ENCODE measurements around the gene MYO1E. TPM values are rescaled to one million over a fixed set of nuclear protein-coding genes. Genes with fewer than 3 reads are reported as not detected.

MYO1E gene
- polyA plus RNA-seq, 4 donors: 32.3 to 164 (median 104) TPM

DNA sequence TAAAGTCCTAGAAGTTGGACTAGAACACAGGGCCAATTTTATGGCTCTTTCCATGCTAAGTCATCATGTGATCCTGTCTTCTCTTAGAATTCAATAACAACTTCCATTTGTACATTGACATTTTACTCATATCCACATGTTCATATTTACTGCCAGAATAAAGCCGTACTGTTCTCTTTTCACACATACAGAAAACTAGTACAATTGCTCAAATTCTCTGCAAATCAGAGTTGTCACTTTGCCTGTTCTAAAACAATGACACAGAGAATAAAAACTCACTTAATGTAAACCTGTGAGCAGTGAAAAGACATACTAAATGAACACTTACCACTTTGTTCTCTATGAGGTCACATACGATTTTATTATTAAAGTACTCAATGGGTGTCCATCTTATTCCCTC, 162.5 kb downstream of the MYO1E start:
- H3K36me3 ChIP-seq (ENCODE audit: control insufficient read depth in 3 of 3, insufficient read depth in 2 of 3, low read depth in 1 of 3, low read length in 3 of 3): peaks cover 2 to 42% (median 20%) of the 10 kb centered on the region in 3 donors
- no peaks in the 10 kb centered on the region for H3K4me1 ChIP-seq (ENCODE audit: control insufficient read depth in 3 of 3, insufficient read depth in 2 of 3, low read depth in 1 of 3, low read length in 2 of 3)
- H3K4me3 ChIP-seq (ENCODE audit: low read depth in 1 of 3, low read length in 3 of 3): no peak overlapping the region
- no peak for FAIRE-seq
- DNase-seq: no peak
- 93 to 99% (median 96%) methylated on average over 2 of the region's 2 CpGs for WGBS, 3 donors
- H3K27me3 ChIP-seq (ENCODE audit: control insufficient read depth in 3 of 3, insufficient read depth in 3 of 3, low read length in 3 of 3): no peaks in the 10 kb centered on the region
- no peak overlapping the region for H3K27ac ChIP-seq (ENCODE audit: low read depth in 1 of 3, low read length in 2 of 3)
- no peaks in the 10 kb centered on the region for H3K9me3 ChIP-seq (ENCODE audit: control insufficient read depth in 2 of 2, insufficient read depth in 1 of 2, low read depth in 1 of 2, low read length in 1 of 2)

DNA sequence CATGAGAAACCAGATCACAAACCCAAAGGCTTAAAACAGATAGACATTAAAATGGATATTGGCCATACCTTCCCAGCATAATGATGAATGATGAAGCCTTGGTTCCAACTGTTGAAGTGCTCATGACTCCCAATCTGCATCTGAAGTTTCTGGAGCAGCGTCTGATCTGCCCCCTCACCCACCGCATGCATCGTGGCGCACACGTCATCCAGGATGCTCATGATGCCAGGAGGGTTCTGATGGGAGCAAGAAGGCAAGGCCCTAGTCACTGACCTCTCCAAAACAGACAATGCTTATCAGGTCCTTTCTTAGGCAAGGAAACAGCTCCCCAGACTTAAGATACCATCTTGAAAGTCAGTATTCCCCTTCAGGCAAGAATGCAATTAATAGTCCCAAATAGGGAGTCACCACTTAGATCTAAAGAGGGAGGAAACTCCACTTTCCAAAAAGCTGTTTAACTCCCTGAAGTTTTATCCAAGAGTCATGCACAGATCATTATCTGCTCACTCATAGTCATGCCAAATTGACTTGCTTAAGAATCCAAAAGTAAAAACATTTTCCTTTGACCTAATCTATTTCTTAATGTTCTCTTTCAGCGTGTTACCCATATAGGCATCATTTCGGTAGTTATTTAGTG, 163.9 kb downstream of the MYO1E start:
- Histone ChIP-seq H3K9me3 (ENCODE audit: control insufficient read depth in 2 of 2, insufficient read depth in 1 of 2, low read depth in 1 of 2, low read length in 1 of 2) (no peaks in the 10 kb centered on the region), H3K36me3 (ENCODE audit: control insufficient read depth in 3 of 3, insufficient read depth in 2 of 3, low read depth in 1 of 3, low read length in 3 of 3) (peaks cover 4 to 49% (median 30%) of the 10 kb centered on the region in 3 donors), H3K4me3 (ENCODE audit: low read depth in 1 of 3, low read length in 3 of 3) (no peak overlapping the region), H3K27me3 (ENCODE audit: control insufficient read depth in 3 of 3, insufficient read depth in 3 of 3, low read length in 3 of 3) (no peaks in the 10 kb centered on the region), H3K27ac (ENCODE audit: low read depth in 1 of 3, low read length in 2 of 3) (no peak overlapping the region), H3K4me1 (ENCODE audit: control insufficient read depth in 3 of 3, insufficient read depth in 2 of 3, low read depth in 1 of 3, low read length in 2 of 3) (no peaks in the 10 kb centered on the region)
- 95 to 98% (median 95%) methylated on average over 7 of the region's 7 CpGs for WGBS, 3 donors
- FAIRE-seq: no peak
- DNase-seq: no peak

DNA sequence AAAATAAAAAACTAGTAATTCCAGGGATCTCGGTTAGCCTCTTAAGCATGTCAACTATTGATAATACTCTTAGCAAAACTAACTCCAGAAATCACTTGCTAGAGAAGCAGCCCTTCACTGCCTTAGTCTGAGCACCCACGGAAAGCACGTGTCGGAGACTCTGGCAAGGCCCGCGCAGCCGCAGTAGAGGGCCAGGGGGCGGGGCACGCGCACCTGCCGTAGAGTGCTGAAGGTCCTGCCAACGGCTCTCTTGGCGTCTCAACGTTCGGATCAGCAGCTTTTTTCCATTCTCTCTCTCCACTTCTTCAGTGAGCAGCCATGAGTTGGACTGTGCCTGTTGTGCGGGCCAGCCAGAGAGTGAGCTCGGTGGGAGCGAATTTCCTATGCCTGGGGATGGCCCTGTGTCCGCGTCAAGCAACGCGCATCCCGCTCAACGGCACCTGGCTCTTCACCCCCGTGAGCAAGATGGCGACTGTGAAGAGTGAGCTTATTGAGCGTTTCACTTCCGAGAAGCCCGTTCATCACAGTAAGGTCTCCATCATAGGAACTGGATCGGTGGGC, 166.0 kb downstream of the MYO1E start, which contains the start of gene LDHAL6B:
Gene LDHAL6B, plus strand, starts transcription at position 221 of the 561 bp plus-strand sequence. Its CDS starts 98 bp downstream, at position 319.
- FAIRE-seq (no peak), DNase-seq (no peak)
- H3K9me3 ChIP-seq (ENCODE audit: control insufficient read depth in 2 of 2, insufficient read depth in 1 of 2, low read depth in 1 of 2, low read length in 1 of 2): no peaks in the 10 kb centered on the region
- no peak within 1 kb of the TSS for H3K27ac ChIP-seq (ENCODE audit: low read depth in 1 of 3, low read length in 2 of 3)
- H3K4me3 ChIP-seq (ENCODE audit: low read depth in 1 of 3, low read length in 3 of 3): no peak within 1 kb of the TSS
- no peaks in the 10 kb centered on the region for H3K27me3 ChIP-seq (ENCODE audit: control insufficient read depth in 3 of 3, insufficient read depth in 3 of 3, low read length in 3 of 3)
- H3K4me1 ChIP-seq (ENCODE audit: control insufficient read depth in 3 of 3, insufficient read depth in 2 of 3, low read depth in 1 of 3, low read length in 2 of 3): no peaks in the 10 kb centered on the region
- WGBS, 3 donors: 93 to 94% (median 94%) methylated on average over 30 of the region's 30 CpGs
- peaks cover 4 to 61% (median 30%) of the 10 kb centered on the region in 3 donors for H3K36me3 ChIP-seq (ENCODE audit: control insufficient read depth in 3 of 3, insufficient read depth in 2 of 3, low read depth in 1 of 3, low read length in 3 of 3)

DNA sequence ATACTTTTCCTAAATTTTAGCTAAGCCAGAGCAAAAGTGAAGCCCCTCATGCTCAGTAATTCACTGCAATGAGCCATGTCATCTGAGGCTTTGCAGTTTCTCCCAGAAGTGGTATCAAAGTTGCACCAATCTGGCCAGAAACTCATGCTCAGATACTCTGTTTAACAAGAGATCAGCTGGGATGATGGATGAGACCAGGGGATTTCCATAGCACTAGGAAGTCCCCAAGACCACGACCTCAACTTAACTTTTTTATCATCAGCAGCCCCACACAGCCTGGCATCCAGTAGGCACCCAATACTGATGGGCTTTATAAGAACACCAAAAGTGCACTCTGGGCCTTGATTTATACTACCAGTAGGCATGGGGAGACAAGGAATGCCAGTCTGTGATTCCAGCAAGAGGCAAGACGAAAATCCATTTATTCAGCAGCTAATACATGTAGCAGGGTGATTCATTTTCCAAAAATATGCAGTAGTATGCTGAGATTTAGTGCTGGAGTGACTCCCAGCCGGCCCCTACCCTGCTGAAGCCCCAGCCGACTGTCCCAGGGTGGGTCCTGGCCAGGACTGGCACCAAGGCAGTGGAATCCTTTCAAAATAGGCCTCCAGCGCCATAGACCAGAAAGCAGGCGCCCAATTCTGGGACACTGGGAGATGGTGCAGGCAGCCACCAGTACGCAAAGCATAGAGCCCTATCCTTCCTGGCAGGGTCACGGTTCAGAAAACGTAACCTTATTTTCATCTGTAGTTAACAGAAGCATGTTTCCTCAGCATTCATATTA, 166.6 kb downstream of the MYO1E start:
- Histone ChIP-seq H3K27ac (ENCODE audit: low read depth in 1 of 3, low read length in 2 of 3) (no peak overlapping the region), H3K9me3 (ENCODE audit: control insufficient read depth in 2 of 2, insufficient read depth in 1 of 2, low read depth in 1 of 2, low read length in 1 of 2) (no peaks in the 10 kb centered on the region), H3K4me3 (ENCODE audit: low read depth in 1 of 3, low read length in 3 of 3) (no peak overlapping the region), H3K36me3 (ENCODE audit: control insufficient read depth in 3 of 3, insufficient read depth in 2 of 3, low read depth in 1 of 3, low read length in 3 of 3) (peaks cover 4 to 68% (median 31%) of the 10 kb centered on the region in 3 donors), H3K27me3 (ENCODE audit: control insufficient read depth in 3 of 3, insufficient read depth in 3 of 3, low read length in 3 of 3) (no peaks in the 10 kb centered on the region), H3K4me1 (ENCODE audit: control insufficient read depth in 3 of 3, insufficient read depth in 2 of 3, low read depth in 1 of 3, low read length in 2 of 3) (no peaks in the 10 kb centered on the region)
- 83 to 91% (median 84%) methylated on average over 9 of the region's 9 CpGs for WGBS, 3 donors
- no peak for FAIRE-seq
- no peak for DNase-seq

DNA sequence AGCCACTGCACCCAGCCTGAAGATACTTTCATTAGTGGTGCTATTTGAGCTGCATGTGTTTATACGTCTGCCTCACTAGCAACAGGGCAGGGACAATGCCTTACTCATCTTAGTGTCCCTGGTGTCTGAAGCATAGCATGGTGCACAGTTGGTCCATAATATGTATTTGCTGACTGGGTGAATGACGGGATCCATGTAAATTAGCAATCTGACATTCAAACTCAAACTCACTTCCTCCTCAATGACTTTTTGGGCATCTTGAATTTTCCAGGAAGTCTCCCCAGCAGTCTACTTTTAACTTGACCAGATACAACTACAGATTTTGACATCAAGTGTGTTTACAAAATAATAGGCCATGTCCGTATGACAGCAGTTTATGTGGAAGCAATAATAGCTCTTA, 169.0 kb downstream of the MYO1E start:
- 76 to 95% (median 93%) methylated on average over 3 of the region's 3 CpGs for WGBS, 3 donors
- H3K27me3 ChIP-seq (ENCODE audit: control insufficient read depth in 3 of 3, insufficient read depth in 3 of 3, low read length in 3 of 3): no peaks in the 10 kb centered on the region

DNA sequence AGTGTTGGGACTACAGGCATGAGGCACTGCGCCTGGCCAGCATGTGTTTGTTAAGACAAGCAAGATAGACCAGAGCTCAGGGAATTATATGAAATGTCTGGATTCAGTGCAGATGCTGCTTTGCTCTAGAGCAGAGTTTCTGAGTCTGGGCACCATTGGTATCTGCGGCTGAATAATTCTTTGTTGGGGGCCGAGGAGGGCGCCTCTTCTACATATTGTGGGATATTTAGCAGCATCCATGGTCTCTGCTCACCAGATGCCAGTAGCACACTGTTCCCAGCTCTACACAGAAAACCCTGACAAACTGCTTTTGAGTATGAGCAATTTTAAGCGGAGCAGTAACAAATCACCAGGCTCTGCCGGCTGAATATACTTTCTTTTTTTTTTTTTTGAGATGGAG, 169.7 kb downstream of the MYO1E start:
- peaks cover 4 to 65% (median 30%) of the 10 kb centered on the region in 3 donors for H3K36me3 ChIP-seq (ENCODE audit: control insufficient read depth in 3 of 3, insufficient read depth in 2 of 3, low read depth in 1 of 3, low read length in 3 of 3)
- no peak overlapping the region for H3K4me3 ChIP-seq (ENCODE audit: low read depth in 1 of 3, low read length in 3 of 3)
- 94 to 97% (median 96%) methylated on average over 6 of the region's 6 CpGs for WGBS, 3 donors
- H3K4me1 ChIP-seq (ENCODE audit: control insufficient read depth in 3 of 3, insufficient read depth in 2 of 3, low read depth in 1 of 3, low read length in 2 of 3): peaks cover 0 to 3% (median 0%) of the 10 kb centered on the region in 3 donors
- no peaks in the 10 kb centered on the region for H3K27me3 ChIP-seq (ENCODE audit: control insufficient read depth in 3 of 3, insufficient read depth in 3 of 3, low read length in 3 of 3)
- H3K9me3 ChIP-seq (ENCODE audit: control insufficient read depth in 2 of 2, insufficient read depth in 1 of 2, low read depth in 1 of 2, low read length in 1 of 2): no peaks in the 10 kb centered on the region
- no peak overlapping the region for H3K27ac ChIP-seq (ENCODE audit: low read depth in 1 of 3, low read length in 2 of 3)
- FAIRE-seq (no peak), DNase-seq (no peak)

More for the DNA sequence above, 169.0 kb downstream of the MYO1E start:
- Histone ChIP-seq H3K27ac (ENCODE audit: low read depth in 1 of 3, low read length in 2 of 3) (no peak overlapping the region), H3K4me3 (ENCODE audit: low read depth in 1 of 3, low read length in 3 of 3) (no peak overlapping the region), H3K9me3 (ENCODE audit: control insufficient read depth in 2 of 2, insufficient read depth in 1 of 2, low read depth in 1 of 2, low read length in 1 of 2) (no peaks in the 10 kb centered on the region), H3K36me3 (ENCODE audit: control insufficient read depth in 3 of 3, insufficient read depth in 2 of 3, low read depth in 1 of 3, low read length in 3 of 3) (peaks cover 4 to 61% (median 31%) of the 10 kb centered on the region in 3 donors), H3K4me1 (ENCODE audit: control insufficient read depth in 3 of 3, insufficient read depth in 2 of 3, low read depth in 1 of 3, low read length in 2 of 3) (peaks cover 0 to 3% (median 0%) of the 10 kb centered on the region in 3 donors)
- FAIRE-seq: no peak
- DNase-seq: no peak

- Histone ChIP-seq H3K27ac (ENCODE audit: low read depth in 1 of 3, low read length in 2 of 3) (peak overlapping the region in 1 of 3 donors; percentile 75), H3K4me3 (ENCODE audit: low read depth in 1 of 3, low read length in 3 of 3) (no peak overlapping the region), H3K36me3 (ENCODE audit: control insufficient read depth in 3 of 3, insufficient read depth in 2 of 3, low read depth in 1 of 3, low read length in 3 of 3) (peaks cover 3 to 56% (median 22%) of the 10 kb centered on the region in 3 donors), H3K27me3 (ENCODE audit: control insufficient read depth in 3 of 3, insufficient read depth in 3 of 3, low read length in 3 of 3) (no peaks in the 10 kb centered on the region), H3K9me3 (ENCODE audit: control insufficient read depth in 2 of 2, insufficient read depth in 1 of 2, low read depth in 1 of 2, low read length in 1 of 2) (no peaks in the 10 kb centered on the region), H3K4me1 (ENCODE audit: control insufficient read depth in 3 of 3, insufficient read depth in 2 of 3, low read depth in 1 of 3, low read length in 2 of 3) (peaks cover 0 to 3% (median 0%) of the 10 kb centered on the region in 3 donors)
- 93 to 99% (median 97%) methylated on average over 9 of the region's 9 CpGs for WGBS, 3 donors
- FAIRE-seq (no peak), DNase-seq (no peak)
Observed at GRCh38 chr15:59200560-59200959, 172.1 kb downstream of the MYO1E start.

GRCh38 chr15:59199626-59200465, 172.8 kb downstream of the MYO1E start:
- peaks cover 0 to 3% (median 0%) of the 10 kb centered on the region in 3 donors for H3K4me1 ChIP-seq (ENCODE audit: control insufficient read depth in 3 of 3, insufficient read depth in 2 of 3, low read depth in 1 of 3, low read length in 2 of 3)
- H3K27me3 ChIP-seq (ENCODE audit: control insufficient read depth in 3 of 3, insufficient read depth in 3 of 3, low read length in 3 of 3): no peaks in the 10 kb centered on the region
- peak overlapping the region in 1 of 3 donors; percentile 75 for H3K27ac ChIP-seq (ENCODE audit: low read depth in 1 of 3, low read length in 2 of 3)
- peaks cover 4 to 57% (median 19%) of the 10 kb centered on the region in 3 donors for H3K36me3 ChIP-seq (ENCODE audit: control insufficient read depth in 3 of 3, insufficient read depth in 2 of 3, low read depth in 1 of 3, low read length in 3 of 3)
- 81 to 84% (median 83%) methylated on average over 10 of the region's 10 CpGs for WGBS, 3 donors
- H3K4me3 ChIP-seq (ENCODE audit: low read depth in 1 of 3, low read length in 3 of 3): no peak overlapping the region
- H3K9me3 ChIP-seq (ENCODE audit: control insufficient read depth in 2 of 2, insufficient read depth in 1 of 2, low read depth in 1 of 2, low read length in 1 of 2): no peaks in the 10 kb centered on the region
- FAIRE-seq (no peak), DNase-seq (peak in 1 of 2 donors; percentile 74)
